HG02623 (cell line): ENCODE measurements around the gene CDC26.
"Not testable (repeated sequence)": the region's sequence is repeated elsewhere in the genome, so short reads cannot be mapped to it uniquely, and the experiment has no call there.

ENCODE experiments used
- ATAC-seq: cut with Tn5 transposase; IDR thresholded peaks from one replicate; pipeline ENCODE4 v1.9.1; 2021; ENCODE audit warnings: moderate library complexity; ENCODE audit not compliant: unreplicated experiment

The CDC26 gene

GRCh38 chr9:113296247-113296646 lies 20.9 kb upstream of the CDC26 start:
- not testable (repeated sequence) for ATAC-seq

GRCh38 chr9:113293285-113293878 lies 18.0 kb upstream of the CDC26 start:
- ATAC-seq: no peak

- no peak for ATAC-seq
These were observed 14.8 kb upstream of the CDC26 start for GRCh38 chr9:113290052-113290607.

GRCh38 chr9:113289091-113289490 lies 13.7 kb upstream of the CDC26 start:
- ATAC-seq: no peak

- ATAC-seq: no peak
These were observed 6.0 kb upstream of the CDC26 start for GRCh38 chr9:113281356-113281755.

- ATAC-seq: no peak
These were observed 3.5 kb upstream of the CDC26 start for GRCh38 chr9:113278840-113279239.

GRCh38 chr9:113274474-113275156 lies 757 bp downstream of the CDC26 start:
- no peak for ATAC-seq

GRCh38 chr9:113269871-113270270 lies 5.5 kb downstream of the CDC26 start:
- no peak for ATAC-seq

GRCh38 chr9:113269355-113269754 lies 6.0 kb downstream of the CDC26 start:
- ATAC-seq: no peak

- ATAC-seq: no peak
These were observed 7.3 kb downstream of the CDC26 start for GRCh38 chr9:113267911-113268566.

- no peak for ATAC-seq
These were observed 9.2 kb downstream of the CDC26 start for GRCh38 chr9:113266174-113266573.

- no peak for ATAC-seq
These were observed 13.3 kb downstream of the CDC26 start for GRCh38 chr9:113261917-113262671.

GRCh38 chr9:113258282-113258681 lies 17.1 kb downstream of the CDC26 start:
- no peak for ATAC-seq

- no peak for ATAC-seq
These were observed 17.5 kb downstream of the CDC26 start for GRCh38 chr9:113257863-113258262.

GRCh38 chr9:113255438-113255837 lies 19.9 kb downstream of the CDC26 start:
- no peak for ATAC-seq

- no peak for ATAC-seq
These were observed 20.4 kb downstream of the CDC26 start for GRCh38 chr9:113254991-113255390.

GRCh38 chr9:113250807-113251206 lies 24.6 kb downstream of the CDC26 start:
- ATAC-seq: no peak

- ATAC-seq: not testable (repeated sequence)
These were observed 25.7 kb downstream of the CDC26 start for GRCh38 chr9:113249661-113250060.

GRCh38 chr9:113247640-113248039 lies 27.7 kb downstream of the CDC26 start:
- no peak for ATAC-seq

GRCh38 chr9:113246928-113247327 lies 28.4 kb downstream of the CDC26 start:
- no peak for ATAC-seq

GRCh38 chr9:113245894-113246293 lies 29.5 kb downstream of the CDC26 start:
- ATAC-seq: no peak
